ENCODE results near the gene SH3GL3.

DNA sequence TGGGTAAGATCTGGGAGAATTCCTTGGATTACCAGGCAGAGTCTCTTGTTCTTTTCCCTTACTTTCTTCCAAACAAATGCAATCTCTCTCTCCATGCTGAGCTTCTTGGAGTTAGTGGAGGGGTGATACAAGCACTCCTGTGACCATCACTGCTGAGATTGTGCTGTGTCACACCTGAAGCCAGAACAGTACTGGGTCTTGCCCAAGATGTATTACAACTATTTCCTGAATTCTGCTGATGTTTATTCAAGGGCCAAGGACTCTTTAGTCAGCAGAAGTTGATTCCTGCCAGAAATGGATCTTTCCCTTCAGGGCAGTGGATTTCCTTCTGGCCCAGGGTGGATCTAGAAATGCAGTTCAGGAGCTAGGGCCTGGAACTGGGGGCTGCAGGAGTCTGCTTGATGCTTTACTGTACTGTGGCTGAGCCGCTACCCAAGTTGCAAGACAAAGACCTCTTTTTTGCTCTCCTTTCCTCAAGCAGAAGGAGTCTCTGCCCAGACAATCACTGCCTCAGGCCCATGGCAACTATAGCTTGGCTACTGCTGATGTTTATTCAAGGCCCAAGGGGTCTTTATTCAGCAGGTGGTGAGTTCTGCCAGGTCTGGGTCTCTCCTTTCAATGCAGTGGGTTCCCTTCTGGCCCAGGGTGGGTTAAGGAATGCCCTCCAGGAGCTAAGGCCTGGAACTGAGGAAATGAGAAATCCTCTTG is 98.8 kb downstream of the SH3GL3 start:
- TF ChIP-seq, protein P1, sequence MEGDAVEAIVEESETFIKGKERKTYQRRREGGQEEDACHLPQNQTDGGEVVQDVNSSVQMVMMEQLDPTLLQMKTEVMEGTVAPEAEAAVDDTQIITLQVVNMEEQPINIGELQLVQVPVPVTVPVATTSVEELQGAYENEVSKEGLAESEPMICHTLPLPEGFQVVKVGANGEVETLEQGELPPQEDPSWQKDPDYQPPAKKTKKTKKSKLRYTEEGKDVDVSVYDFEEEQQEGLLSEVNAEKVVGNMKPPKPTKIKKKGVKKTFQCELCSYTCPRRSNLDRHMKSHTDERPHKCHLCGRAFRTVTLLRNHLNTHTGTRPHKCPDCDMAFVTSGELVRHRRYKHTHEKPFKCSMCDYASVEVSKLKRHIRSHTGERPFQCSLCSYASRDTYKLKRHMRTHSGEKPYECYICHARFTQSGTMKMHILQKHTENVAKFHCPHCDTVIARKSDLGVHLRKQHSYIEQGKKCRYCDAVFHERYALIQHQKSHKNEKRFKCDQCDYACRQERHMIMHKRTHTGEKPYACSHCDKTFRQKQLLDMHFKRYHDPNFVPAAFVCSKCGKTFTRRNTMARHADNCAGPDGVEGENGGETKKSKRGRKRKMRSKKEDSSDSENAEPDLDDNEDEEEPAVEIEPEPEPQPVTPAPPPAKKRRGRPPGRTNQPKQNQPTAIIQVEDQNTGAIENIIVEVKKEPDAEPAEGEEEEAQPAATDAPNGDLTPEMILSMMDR (IDR thresholded peaks at IDR 0.05), result no peak
- TF ChIP-seq POLR2AphosphoS5 (IDR thresholded peaks at IDR 0.05), result no peak
- TF ChIP-seq POLR2A (IDR thresholded peaks at IDR 0.05), result no peak
- no peak for TF ChIP-seq EP300 (IDR thresholded peaks at IDR 0.05)
